H1 (cell line): Measurements from ENCODE around the gene SMAD6. TPM values are rescaled to one million over a fixed set of nuclear protein-coding genes. Genes with fewer than 3 reads are reported as not detected.

Experiments used
- CTCF ChIA-PET: fragments of 300-600 bp; sonication (Branson Sonifier 250); formaldehyde crosslinking; loops from one replicate; lab custom pipeline; 2021; ENCODE audit not compliant: partially characterized antibody; lab: Charles Lee
- POLR2A ChIA-PET: fragments of 300-600 bp; sonication (Branson Sonifier 250); formaldehyde crosslinking; loops from one replicate; lab custom pipeline; 2021; ENCODE audit warnings: inconsistent platforms; ENCODE audit not compliant: partially characterized antibody; lab: Charles Lee
- DNase-seq, 2 experiments: peaks; one replicate each; pipeline versions ENCODE4 v3.0.0 to v3.0.0-alpha.2; 2010 to 2022; ENCODE audit warnings: low spot score in 2 of 2, low read depth in 1 of 2, mixed read lengths in 1 of 2
- FAIRE-seq: peaks from 2 replicates; lab custom pipeline; 2011; peaks lifted over from hg19 to GRCh38; lab: Jason Lieb, UNC
- H2AFZ ChIP-seq: 2 replicates; pipeline ENCODE4 v1.8.1; 2012; ENCODE audit warnings: low read length, inconsistent platforms
- H2AK5ac ChIP-seq: 2 replicates; pipeline ENCODE4 v1.6.1; 2013; ENCODE audit warnings: low read depth, low read length
- H2BK120ac ChIP-seq: replicated peaks from 2 replicates; pipeline ENCODE3; 2013; ENCODE audit warnings: low read depth, low read length, inconsistent platforms
- H2BK12ac ChIP-seq: 2 replicates; pipeline ENCODE4 v1.6.1; 2013; ENCODE audit warnings: low read depth, low read length
- H2BK15ac ChIP-seq: 2 replicates; pipeline ENCODE4 v1.6.1; 2013; ENCODE audit warnings: low read length
- H2BK20ac ChIP-seq: 2 replicates; pipeline ENCODE4 v1.6.1; 2013; ENCODE audit warnings: low read length
- H2BK5ac ChIP-seq: 2 replicates; pipeline ENCODE4 v1.6.1; 2013; ENCODE audit warnings: low read depth, low read length
- H3K14ac ChIP-seq: 2 replicates; pipeline ENCODE4 v1.6.1; 2013; ENCODE audit warnings: inconsistent platforms; ENCODE audit not compliant: insufficient read length
- H3K18ac ChIP-seq: 2 replicates; pipeline ENCODE4 v1.6.1; 2013; ENCODE audit warnings: low read length; ENCODE audit errors: extremely low read depth
- H3K23ac ChIP-seq: 2 replicates; pipeline ENCODE4 v1.6.1; 2013; ENCODE audit warnings: inconsistent platforms; ENCODE audit not compliant: insufficient read length
- H3K23me2 ChIP-seq: 2 replicates; pipeline ENCODE4 v1.6.1; 2013; ENCODE audit warnings: low read depth, low read length
- H3K27ac ChIP-seq: 2 replicates; pipeline ENCODE4 v1.6.1; 2011; ENCODE audit warnings: low read depth, low read length, inconsistent platforms
- H3K27me3 ChIP-seq, 4 experiments: replicated peaks in 1 of 4; 1 replicate in 1 of 4; 2 replicates in 3 of 4; pipeline versions ENCODE4 v1.6.1 to v1.8.1; 2011 to 2013; ENCODE audit warnings: low read length in 3 of 4, mild to moderate bottlenecking in 3 of 4, inconsistent platforms in 2 of 4, mixed read lengths in 2 of 4, moderate library complexity in 1 of 4; ENCODE audit not compliant: control insufficient read depth in 3 of 4, insufficient read depth in 3 of 4; ENCODE audit errors: extremely low read depth in 1 of 4
- H3K36me3 ChIP-seq, 4 experiments: 2 replicates each; pipeline versions ENCODE4 v1.6.1 to v1.8.1; 2011 to 2013; ENCODE audit warnings: mild to moderate bottlenecking in 4 of 4, low read length in 3 of 4, moderate library complexity in 2 of 4, control low read depth in 1 of 4, inconsistent platforms in 1 of 4; ENCODE audit not compliant: insufficient read depth in 4 of 4, control insufficient read depth in 2 of 4
- H3K4ac ChIP-seq: replicated peaks from 2 replicates; pipeline ENCODE3; 2013; ENCODE audit warnings: low read length, low read depth, mixed read lengths, inconsistent platforms; ENCODE audit not compliant: insufficient read length
- H3K4me1 ChIP-seq, 4 experiments: replicated peaks in 1 of 4; 1 replicate in 1 of 4; 2 replicates in 3 of 4; pipeline versions ENCODE4 v1.6.1 to v1.8.1; 2011 to 2013; ENCODE audit warnings: low read length in 3 of 4, inconsistent platforms in 2 of 4, mixed read lengths in 1 of 4; ENCODE audit not compliant: insufficient read depth in 4 of 4, control insufficient read depth in 3 of 4
- H3K4me2 ChIP-seq, 2 experiments: 2 replicates each; pipeline versions ENCODE4 v1.6.1 to v1.8.1; 2011 to 2013; ENCODE audit warnings: low read depth in 2 of 2, low read length in 2 of 2, control low read depth in 1 of 2, inconsistent platforms in 1 of 2, mild to moderate bottlenecking in 1 of 2; ENCODE audit not compliant: insufficient read depth in 1 of 2
- H3K4me3 ChIP-seq, 4 experiments: fragments of 200-600, 300-600 bp in 1 of 4; sonication (generic), shearing (Covaris generic), sonication (Bioruptor Twin) in 1 of 4; 2 replicates each; pipeline versions ENCODE4 v1.5.1 to v1.8.1; 2011 to 2016; ENCODE audit warnings: low read length in 4 of 4, low read depth in 3 of 4, control low read depth in 2 of 4, inconsistent platforms in 2 of 4, mild to moderate bottlenecking in 2 of 4, mixed read lengths in 1 of 4, moderate library complexity in 1 of 4; ENCODE audit not compliant: insufficient read depth in 2 of 4; ENCODE audit errors: extremely low read depth in 1 of 4
- H3K56ac ChIP-seq: replicated peaks from 2 replicates; pipeline ENCODE3; 2013; ENCODE audit warnings: low read depth, mild to moderate bottlenecking, mixed read lengths, low read length, inconsistent platforms; ENCODE audit not compliant: insufficient read length
- H3K79me1 ChIP-seq: 2 replicates; pipeline ENCODE4 v1.6.1; 2013; ENCODE audit warnings: low read depth, low read length, control low read depth
- H3K79me2 ChIP-seq, 2 experiments: 2 replicates each; pipeline versions ENCODE4 v1.6.1 to v1.8.1; 2012 to 2013; ENCODE audit warnings: low read length in 2 of 2, mild to moderate bottlenecking in 2 of 2, inconsistent platforms in 1 of 2; ENCODE audit not compliant: insufficient read depth in 2 of 2, control insufficient read depth in 1 of 2
- H3K9ac ChIP-seq, 4 experiments: replicated peaks in 1 of 4; 1 replicate in 1 of 4; 2 replicates in 3 of 4; pipeline versions ENCODE4 v1.6.1 to v1.8.1; 2011 to 2013; ENCODE audit warnings: low read depth in 3 of 4, low read length in 3 of 4, control low read depth in 2 of 4, mild to moderate bottlenecking in 2 of 4, moderate library complexity in 2 of 4, inconsistent platforms in 1 of 4; ENCODE audit errors: extremely low read depth in 1 of 4
- H3K9me3 ChIP-seq, 2 experiments: 2 replicates each; pipeline versions ENCODE4 v1.6.1 to v1.8.1; 2012 to 2013; ENCODE audit warnings: mild to moderate bottlenecking in 2 of 2, moderate library complexity in 2 of 2, control low read depth in 1 of 2, inconsistent platforms in 1 of 2, low read depth in 1 of 2, low read length in 1 of 2, mixed read lengths in 1 of 2; ENCODE audit not compliant: insufficient read depth in 2 of 2
- H4K20me1 ChIP-seq, 2 experiments: replicated peaks in 1 of 2; 2 replicates each; pipeline versions ENCODE3 to v1.8.1; 2011 to 2013; ENCODE audit warnings: inconsistent platforms in 2 of 2, low read length in 2 of 2, mild to moderate bottlenecking in 1 of 2; ENCODE audit not compliant: insufficient read depth in 2 of 2, control insufficient read depth in 1 of 2
- H4K5ac ChIP-seq: 2 replicates; pipeline ENCODE4 v1.6.1; 2013; ENCODE audit warnings: low read length, low read depth, mixed read lengths, inconsistent platforms; ENCODE audit not compliant: insufficient read length
- H4K8ac ChIP-seq: 2 replicates; pipeline ENCODE4 v1.8.0; 2013; ENCODE audit warnings: mild to moderate bottlenecking, moderate library complexity, low read length, inconsistent platforms; ENCODE audit not compliant: insufficient read depth; ENCODE audit errors: extremely low read depth
- H4K91ac ChIP-seq: replicated peaks from 2 replicates; pipeline ENCODE3; 2013; ENCODE audit warnings: low read length, mixed read lengths, inconsistent platforms; ENCODE audit not compliant: insufficient read length
- GABPA ChIP-seq: IDR thresholded peaks from 2 replicates; pipeline ENCODE4 v1.6.1; 2011; ENCODE audit warnings: mild to moderate bottlenecking, low read length, moderate library complexity, borderline replicate concordance; ENCODE audit not compliant: insufficient read depth
- TBP ChIP-seq: IDR thresholded peaks from 2 replicates; pipeline ENCODE4 v1.6.1; 2011; ENCODE audit warnings: low read depth, low read length, improper control_type of control experiment
- TCF12 ChIP-seq: IDR thresholded peaks from 2 replicates; pipeline ENCODE4 v1.6.1; 2011; ENCODE audit warnings: low read depth, mild to moderate bottlenecking, low read length
- whole genome bisulfite sequencing, 2 experiments: shearing (Covaris generic) in 1 of 2; methylation state at CpG; one replicate each; pipeline versions ENCODE4 v1.1.6 to v1.1.7; 2013 to 2015; ENCODE audit warnings: low lambda C conversion rate in 2 of 2, mixed read lengths in 2 of 2, inconsistent platforms in 1 of 2, low coverage in 1 of 2, missing lambda C conversion rate in 1 of 2; ENCODE audit not compliant: insufficient replicate concordance in 2 of 2, insufficient coverage in 1 of 2, insufficient read length in 1 of 2; ENCODE audit errors: extremely low coverage in 1 of 2, missing lambda C conversion rate in 1 of 2; 5-methylcytosine and 5-hydroxymethylcytosine counted together
- polyA plus RNA-seq, 7 experiments: library from polyadenylated mRNA; depleted of rRNA in 3 of 7; stranded (reverse) in 5 of 7; unstranded in 2 of 7; fragments of >200 nt in 5 of 7; fragments of 200-250 nt in 2 of 7; gene quantifications; 1 replicate in 5 of 7; 2 replicates in 1 of 7; 4 replicates in 1 of 7; pipeline versions ENCODE4 v1.2.1 to v1.2.3, GENCODE V29; 2011 to 2013; ENCODE audit warnings: missing spikeins in 2 of 7, mixed read lengths in 2 of 7
- total RNA-seq: library from RNA; stranded (reverse); fragmentation: NEBNext Ultra II Directional; extraction: Animal tissue kit (Norgen Biotek cat#: 25700); gene quantifications from 2 replicates; pipeline ENCODE4 v1.2.1, GENCODE V29; 2021

The SMAD6 gene
- total and polyA plus RNA-seq, 2 of the 8 experiments (the other 6 are each of a cell fraction or from before 2014, with no cell fraction given) = 1.8 to 7.0 TPM

- Histone ChIP-seq H2BK120ac (no peak overlapping the region), H3K23me2 (no peaks in the 10 kb centered on the region; the same call in 1 of the 2 replicates), H3K9me3 (no peaks in the 10 kb centered on the region), H2BK15ac (0 out of 2 replicates have a peak overlapping the region, but pooled peaks have one; percentile 9), H4K20me1 (no peaks in the 10 kb centered on the region), H3K4me1 (peaks cover 10 to 54% (median 20%) of the 10 kb centered on the region in 4 experiments), H4K91ac (peak overlapping the region; percentile 59), H2AK5ac (peak overlapping the region; percentile 83; the same call in 1 of the 2 replicates), H3K4me3 (no peak overlapping the region), H3K4ac (no peak overlapping the region), H3K4me2 (no peak overlapping the region), H4K8ac (no peak overlapping the region), H2BK5ac (peak overlapping the region; percentile 71; the same call in 1 of the 2 replicates), H3K18ac (0 out of 2 replicates have a peak overlapping the region, but pooled peaks have one; percentile 48), H3K14ac (no peak overlapping the region), H3K27ac (no peak overlapping the region), H3K23ac (no peak overlapping the region), H2BK12ac (peak overlapping the region; percentile 82; the same call in 1 of the 2 replicates), H2BK20ac (no peak overlapping the region), H3K9ac (no peak overlapping the region), H3K27me3 (no peaks in the 10 kb centered on the region; a peak in 1 of 7 replicates), H3K79me1 (no peaks in the 10 kb centered on the region), H3K79me2 (no peaks in the 10 kb centered on the region), H3K36me3 (no peaks in the 10 kb centered on the region), H4K5ac (no peak overlapping the region), H2AFZ (no peak overlapping the region), H3K56ac (no peak overlapping the region)
- TF ChIP-seq TCF12 (no peak), TBP (no peak), GABPA (no peak)
- DNase-seq (no peak), FAIRE-seq (no peak)
- POLR2A ChIA-PET = no interaction called here
- CTCF ChIA-PET = interaction anchor here (1.4 kb wide), 1 partner anchor 28 kb away, joined by 4 read pairs; no protein-coding TSS in a partner anchor
- WGBS, 2 experiments = 80% methylated on average over 8 of the region's 8 CpGs; no CpG with 5 or more reads in 1 of the 2 experiments
Observed at GRCh38 chr15:66747223-66747622, 45.2 kb downstream of the SMAD6 start.
